Natural killer cell treated with Interleukin-12 subunit alpha and Interleukin-12 subunit beta and Interleukin-15 and Interleukin-18, amount 100 ng/mL, for 72 hours (primary cell): Measurements from ENCODE around the gene TATDN2. TPM values are rescaled to one million over a fixed set of nuclear protein-coding genes. Genes with fewer than 3 reads are reported as not detected.

ENCODE experiments used
- ATAC-seq, 2 donors: fragments of 150-1000 bp; cut with Tn5 transposase in 1 of 2; sonication (Bioruptor Pico), chemical (Tn5 transposase) in 1 of 2; 2 replicates each; pipeline ENCODE4 v1.10.0; 2021
- DNase-seq: peaks from one replicate; pipeline ENCODE4 v3.0.0; 2022; ENCODE audit warnings: low spot score
- H3K27ac Mint-ChIP-seq, 2 donors: 1 replicate in 1 of 2; 2 replicates in 1 of 2; pipeline ENCODE4 v1.8.0; 2022; ENCODE audit warnings: mixed read lengths in 2 of 2, mild to moderate bottlenecking in 1 of 2, moderate library complexity in 1 of 2
- H3K27me3 Mint-ChIP-seq, 2 donors: 1 replicate in 1 of 2; 2 replicates in 1 of 2; pipeline ENCODE4 v1.8.0; 2022; ENCODE audit warnings: mixed read lengths in 2 of 2
- H3K36me3 Mint-ChIP-seq: one replicate; pipeline ENCODE4 v1.8.0; 2022; ENCODE audit warnings: mixed read lengths
- H3K4me1 Mint-ChIP-seq, 2 donors: 1 replicate in 1 of 2; 2 replicates in 1 of 2; pipeline ENCODE4 v1.8.0; 2022; ENCODE audit warnings: low read depth in 2 of 2, mixed read lengths in 2 of 2, mild to moderate bottlenecking in 1 of 2
- H3K4me3 Mint-ChIP-seq: one replicate; pipeline ENCODE4 v1.8.0; 2022; ENCODE audit warnings: mixed read lengths
- H3K9me3 Mint-ChIP-seq: 2 replicates; pipeline ENCODE4 v1.8.0; 2022; ENCODE audit warnings: mixed read lengths
- total RNA-seq, 2 donors: library from RNA; stranded (reverse); gene quantifications; one replicate each; pipeline ENCODE4 v1.2.3, GENCODE V29; 2022

TATDN2 gene
- total RNA-seq, 2 donors from 2014 or later = 66.3 to 93.3 TPM

DNA sequence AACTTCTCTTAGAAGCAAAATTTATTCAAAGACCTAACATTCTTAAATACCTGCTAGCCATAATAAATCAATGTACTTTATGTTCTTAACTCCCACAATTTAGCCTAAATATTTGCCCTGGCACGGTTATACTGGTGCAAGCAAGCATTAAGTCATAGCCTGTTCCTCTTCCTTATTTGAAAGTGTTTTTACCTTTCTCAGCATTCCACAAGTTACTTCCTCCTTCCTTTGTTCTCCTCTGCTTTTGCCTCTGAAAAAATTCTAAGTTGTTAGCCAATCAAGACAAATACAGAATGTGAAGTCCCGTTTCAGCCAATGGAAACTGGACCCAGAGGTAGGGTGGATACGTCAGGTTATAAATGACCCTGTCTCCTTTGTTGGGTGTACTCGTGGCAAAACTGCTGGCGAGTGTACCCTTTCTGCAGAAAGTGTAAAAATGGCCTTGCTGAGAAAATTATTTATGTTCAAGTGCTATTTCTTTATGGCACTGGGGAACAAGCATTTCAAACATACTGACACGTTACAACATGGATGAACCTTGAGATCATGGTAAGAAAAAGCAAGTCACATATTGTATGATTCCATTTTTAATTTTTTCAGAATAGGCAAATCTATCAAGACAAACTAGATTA, 3.1 kb upstream of the TATDN2 start:
- Mint-ChIP-seq H3K36me3 (peaks cover 58% of the 10 kb centered on the region), H3K27me3 (no peaks in the 10 kb centered on the region), H3K9me3 (peaks cover 3% of the 10 kb centered on the region), H3K4me3 (no peak overlapping the region), H3K4me1 (peaks cover 39 to 40% of the 10 kb centered on the region in 2 donors), H3K27ac (no peak overlapping the region)
- DNase-seq = no peak
- ATAC-seq = no peak

DNA sequence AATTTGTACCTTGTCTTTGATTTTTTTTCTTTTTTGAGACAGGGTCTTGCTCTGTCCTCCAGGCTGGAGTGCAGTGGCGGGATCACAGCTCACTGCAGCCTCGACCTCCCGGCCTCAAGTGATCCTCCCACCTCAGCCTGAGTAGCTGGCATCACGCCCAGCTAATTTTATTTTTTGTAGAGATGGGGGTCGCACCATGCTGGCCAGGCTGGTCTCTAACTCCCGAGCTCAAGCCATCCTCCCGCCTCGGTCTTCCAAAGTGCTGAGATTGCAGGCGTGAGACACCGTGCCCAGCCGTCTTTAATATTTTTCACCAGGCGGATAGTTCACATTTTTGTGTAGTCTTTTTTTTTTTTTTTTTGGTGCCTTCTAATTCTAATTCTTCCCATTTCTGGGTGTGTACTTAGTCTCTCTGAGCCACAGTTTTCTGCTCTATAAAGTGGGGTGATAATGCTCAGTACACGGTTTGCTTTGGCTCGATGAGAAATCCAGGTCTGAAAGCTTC, 528 bp upstream of the TATDN2 start:
- H3K4me1 Mint-ChIP-seq = peaks cover 47% of the 10 kb centered on the region in 2 donors
- peaks cover 67% of the 10 kb centered on the region for H3K36me3 Mint-ChIP-seq
- H3K27me3 Mint-ChIP-seq = no peaks in the 10 kb centered on the region
- peak overlapping the region; percentile 85 for H3K4me3 Mint-ChIP-seq
- H3K27ac Mint-ChIP-seq = peak overlapping the region; percentile 85 to 94
- H3K9me3 Mint-ChIP-seq = peaks cover 3% of the 10 kb centered on the region
- ATAC-seq (no peak), DNase-seq (no peak)

DNA sequence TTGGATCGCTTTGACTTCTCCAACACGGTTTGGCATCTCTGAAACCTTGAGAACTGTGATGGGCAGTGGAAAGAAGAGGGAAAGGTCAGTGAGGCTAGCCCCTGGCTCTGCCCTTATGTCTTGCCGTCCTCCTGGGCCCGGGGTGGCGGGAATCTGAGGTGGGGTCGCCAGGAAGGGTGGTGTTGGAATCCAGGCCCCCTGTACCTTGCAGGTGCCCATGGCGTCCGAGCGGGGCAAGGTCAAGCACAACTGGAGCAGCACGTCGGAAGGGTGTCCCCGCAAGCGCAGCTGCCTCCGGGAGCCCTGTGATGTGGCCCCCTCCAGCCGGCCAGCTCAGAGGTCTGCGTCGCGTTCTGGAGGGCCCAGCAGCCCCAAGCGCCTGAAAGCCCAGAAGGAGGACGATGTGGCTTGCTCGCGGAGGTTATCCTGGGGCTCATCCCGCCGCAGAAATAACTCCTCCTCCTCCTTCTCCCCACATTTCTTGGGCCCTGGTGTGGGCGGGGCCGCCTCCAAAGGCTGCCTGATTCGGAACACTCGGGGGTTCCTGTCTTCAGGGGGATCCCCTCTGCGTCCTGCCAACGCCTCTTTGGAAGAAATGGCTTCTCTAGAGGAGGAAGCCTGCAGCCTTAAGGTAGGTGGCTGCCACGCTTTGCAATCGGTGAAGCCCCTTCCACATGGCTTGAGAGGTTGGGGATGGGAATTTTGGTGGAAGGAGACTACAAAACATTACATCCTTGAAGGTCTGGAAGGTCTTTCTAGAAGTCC, 907 bp downstream of the TATDN2 start:
- peak overlapping the region; percentile 85 to 90 for H3K27ac Mint-ChIP-seq
- peaks cover 49 to 52% of the 10 kb centered on the region in 2 donors for H3K4me1 Mint-ChIP-seq
- peak; percentile 73 for DNase-seq
- H3K4me3 Mint-ChIP-seq = peak overlapping the region; percentile 99
- peak; percentile 6 to 17 for ATAC-seq
- H3K9me3 Mint-ChIP-seq = peaks cover 3% of the 10 kb centered on the region
- peaks cover 60% of the 10 kb centered on the region for H3K36me3 Mint-ChIP-seq
- H3K27me3 Mint-ChIP-seq = no peaks in the 10 kb centered on the region

DNA sequence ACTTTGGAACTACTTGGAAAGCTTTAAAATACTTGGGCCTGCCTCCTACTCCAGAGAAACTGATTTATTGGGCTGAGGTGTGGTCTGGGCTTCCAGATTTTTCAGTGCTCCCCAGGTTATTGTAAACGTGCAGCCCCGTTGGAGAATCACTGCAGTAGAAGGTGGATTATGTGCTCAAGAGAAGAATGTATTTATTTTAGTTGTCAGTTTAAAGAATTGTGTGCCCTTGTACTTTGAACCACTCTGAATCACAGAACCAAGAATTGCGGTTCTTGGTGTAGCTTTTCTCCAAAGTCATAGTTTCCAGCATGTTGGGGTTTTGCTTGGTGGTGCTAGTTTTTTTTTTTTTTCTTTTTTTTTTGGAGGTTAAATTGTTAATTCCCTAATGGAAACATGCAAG, 1.6 kb downstream of the TATDN2 start:
- Mint-ChIP-seq H3K36me3 (peaks cover 53% of the 10 kb centered on the region), H3K9me3 (peaks cover 3% of the 10 kb centered on the region), H3K27ac (peak overlapping the region; percentile 85 to 90), H3K4me3 (peak overlapping the region; percentile 99), H3K27me3 (no peaks in the 10 kb centered on the region), H3K4me1 (peaks cover 55 to 59% of the 10 kb centered on the region in 2 donors)
- DNase-seq (no peak), ATAC-seq (no peak)

DNA sequence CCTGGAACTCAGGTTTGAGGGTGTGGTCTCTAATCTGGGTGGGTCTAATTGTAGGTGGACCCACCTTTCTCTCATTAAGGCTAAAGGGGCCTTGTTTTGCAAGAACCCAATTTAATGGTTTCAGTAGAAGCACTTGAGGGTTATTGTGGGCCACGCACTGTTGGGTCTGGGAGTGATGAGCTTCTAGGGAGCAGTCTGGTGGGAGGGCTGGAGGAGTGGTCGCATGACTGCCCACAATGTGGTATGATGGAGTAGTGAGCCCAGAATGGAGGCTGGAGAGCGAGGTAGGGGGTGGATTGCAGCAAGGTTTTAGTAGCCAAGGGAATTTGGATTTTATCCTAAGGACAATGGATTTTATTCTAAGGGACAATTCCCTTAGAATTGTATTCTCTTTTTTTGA, 2.7 kb downstream of the TATDN2 start:
- H3K36me3 Mint-ChIP-seq = peaks cover 42% of the 10 kb centered on the region
- H3K27me3 Mint-ChIP-seq = no peaks in the 10 kb centered on the region
- no peak for ATAC-seq
- H3K4me3 Mint-ChIP-seq = peak overlapping the region; percentile 99
- peaks cover 62 to 68% of the 10 kb centered on the region in 2 donors for H3K4me1 Mint-ChIP-seq
- DNase-seq = no peak
- peak overlapping the region; percentile 85 to 90 for H3K27ac Mint-ChIP-seq
- H3K9me3 Mint-ChIP-seq = no peaks in the 10 kb centered on the region

DNA sequence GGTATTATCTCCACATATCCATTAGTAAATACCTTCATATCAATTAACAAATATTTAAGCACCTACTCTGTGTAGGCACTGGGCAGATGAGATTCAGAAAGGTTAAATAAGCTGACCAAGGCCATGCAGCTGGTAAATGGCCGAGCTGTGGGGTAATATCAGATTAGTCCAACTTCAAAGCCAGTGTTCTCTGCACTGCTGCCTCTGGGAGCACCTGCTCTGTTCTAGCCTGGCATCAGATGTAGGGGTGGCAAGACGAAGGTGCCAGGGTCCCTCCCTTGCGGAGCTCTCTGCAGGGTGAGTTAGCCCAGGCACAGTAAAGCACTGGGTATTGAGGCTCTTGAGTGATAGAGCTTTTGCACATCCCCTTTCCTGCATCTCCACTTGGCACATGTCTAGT, 5.5 kb downstream of the TATDN2 start:
- Mint-ChIP-seq H3K4me3 (peak overlapping the region; percentile 61), H3K27ac (peak overlapping the region; percentile 52 to 82), H3K36me3 (peaks cover 39% of the 10 kb centered on the region), H3K4me1 (peaks cover 57 to 65% of the 10 kb centered on the region in 2 donors), H3K9me3 (no peaks in the 10 kb centered on the region), H3K27me3 (no peaks in the 10 kb centered on the region)
- DNase-seq (no peak), ATAC-seq (no peak)

DNA sequence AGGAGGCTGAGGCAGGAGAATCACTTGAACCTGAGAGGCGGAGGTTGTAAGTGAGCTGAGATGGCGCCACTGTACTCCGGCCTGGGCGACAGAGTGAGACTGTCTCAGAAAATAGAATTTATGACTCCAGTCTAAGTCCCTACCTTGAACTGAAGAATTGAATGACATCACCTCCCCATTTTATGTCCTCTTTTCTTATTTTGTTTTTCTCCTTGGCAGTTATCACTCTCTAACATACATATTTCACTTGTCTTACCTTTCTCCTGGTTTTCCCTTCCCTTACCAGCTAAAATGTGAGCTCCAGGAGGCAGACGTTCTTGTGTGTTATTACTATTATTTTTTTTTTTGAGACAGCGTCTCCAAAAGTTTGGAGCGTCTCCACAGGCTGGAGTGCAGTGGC, 7.6 kb downstream of the TATDN2 start:
- ATAC-seq (no peak), DNase-seq (no peak)
- Mint-ChIP-seq H3K27me3 (no peaks in the 10 kb centered on the region), H3K9me3 (no peaks in the 10 kb centered on the region), H3K4me1 (peaks cover 57 to 64% of the 10 kb centered on the region in 2 donors), H3K4me3 (no peak overlapping the region), H3K27ac (peak overlapping the region in 1 of 2 donors; percentile 82), H3K36me3 (peaks cover 25% of the 10 kb centered on the region)

DNA sequence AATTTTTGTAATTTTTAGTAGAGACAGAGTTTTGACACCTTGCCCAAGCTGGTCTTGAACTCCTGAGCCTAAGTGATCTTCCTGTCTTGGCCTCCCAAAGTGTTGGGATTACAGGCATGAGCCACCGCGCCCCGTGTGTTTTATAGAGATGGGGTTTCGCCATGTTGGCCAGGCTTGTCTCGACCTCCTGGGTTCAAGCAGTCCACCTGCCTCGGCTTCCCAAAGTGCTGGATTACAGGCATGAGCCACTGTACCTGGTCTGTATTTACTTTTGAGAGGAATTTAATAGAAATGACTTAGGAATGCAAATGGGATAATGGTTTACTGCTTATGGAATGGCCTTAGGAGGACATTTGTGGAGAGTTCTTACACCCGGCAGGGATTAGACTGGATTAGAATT, 10.8 kb downstream of the TATDN2 start:
- peak overlapping the region in 1 of 2 donors; percentile 11 for H3K27ac Mint-ChIP-seq
- H3K36me3 Mint-ChIP-seq = peaks cover 33% of the 10 kb centered on the region

DNA sequence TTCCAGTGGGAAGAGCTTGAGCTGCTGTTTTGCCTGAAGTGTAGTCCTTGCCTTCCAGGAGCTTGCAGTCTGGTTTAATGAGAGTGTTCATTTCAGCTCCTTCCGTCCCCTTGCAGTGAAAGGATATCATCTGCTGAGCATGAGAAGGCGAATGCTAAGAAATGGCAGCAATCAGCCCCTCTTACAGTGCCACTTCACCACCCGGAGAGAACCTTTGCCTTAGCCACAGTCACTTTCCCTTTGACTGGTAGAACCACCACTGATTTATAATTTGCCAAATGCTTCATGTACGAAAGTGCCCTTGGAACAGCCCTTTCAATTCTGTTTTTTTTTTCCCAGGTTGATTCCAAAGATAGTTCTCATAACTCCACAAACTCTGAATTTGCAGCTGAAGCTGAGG, 11.5 kb downstream of the TATDN2 start:
- no peaks in the 10 kb centered on the region for H3K9me3 Mint-ChIP-seq
- peak overlapping the region in 1 of 2 donors; percentile 77 for H3K27ac Mint-ChIP-seq
- H3K4me1 Mint-ChIP-seq = peaks cover 56 to 63% of the 10 kb centered on the region in 2 donors
- H3K4me3 Mint-ChIP-seq = no peak overlapping the region
- peaks cover 38% of the 10 kb centered on the region for H3K36me3 Mint-ChIP-seq
- H3K27me3 Mint-ChIP-seq = no peaks in the 10 kb centered on the region
- ATAC-seq (no peak), DNase-seq (no peak)

More for the DNA sequence above, 10.8 kb downstream of the TATDN2 start:
- Mint-ChIP-seq H3K4me3 (no peak overlapping the region), H3K27me3 (no peaks in the 10 kb centered on the region), H3K4me1 (peaks cover 60 to 66% of the 10 kb centered on the region in 2 donors), H3K9me3 (no peaks in the 10 kb centered on the region)
- no peak for ATAC-seq
- no peak for DNase-seq

DNA sequence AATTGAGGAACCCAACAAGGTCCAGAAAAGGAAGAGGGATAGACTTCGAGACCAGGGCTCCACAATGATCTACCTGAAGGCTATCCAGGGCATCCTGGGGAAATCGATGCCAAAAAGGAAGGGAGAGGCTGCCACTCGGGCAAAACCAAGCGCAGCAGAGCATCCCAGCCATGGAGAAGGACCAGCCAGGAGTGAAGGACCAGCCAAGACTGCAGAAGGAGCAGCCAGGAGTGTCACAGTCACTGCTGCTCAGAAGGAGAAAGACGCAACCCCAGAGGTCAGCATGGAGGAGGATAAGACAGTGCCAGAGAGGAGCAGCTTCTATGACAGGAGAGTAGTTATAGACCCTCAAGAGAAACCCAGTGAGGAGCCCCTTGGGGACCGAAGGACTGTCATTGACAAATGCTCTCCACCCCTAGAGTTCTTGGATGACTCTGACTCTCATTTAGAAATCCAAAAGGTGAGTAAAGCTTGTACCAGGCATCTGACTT, 12.0 kb downstream of the TATDN2 start:
- Mint-ChIP-seq H3K36me3 (peaks cover 38% of the 10 kb centered on the region), H3K4me3 (no peak overlapping the region), H3K9me3 (no peaks in the 10 kb centered on the region), H3K27ac (peak overlapping the region in 1 of 2 donors; percentile 77), H3K4me1 (peaks cover 52 to 59% of the 10 kb centered on the region in 2 donors), H3K27me3 (no peaks in the 10 kb centered on the region)
- no peak for DNase-seq
- ATAC-seq = no peak

DNA sequence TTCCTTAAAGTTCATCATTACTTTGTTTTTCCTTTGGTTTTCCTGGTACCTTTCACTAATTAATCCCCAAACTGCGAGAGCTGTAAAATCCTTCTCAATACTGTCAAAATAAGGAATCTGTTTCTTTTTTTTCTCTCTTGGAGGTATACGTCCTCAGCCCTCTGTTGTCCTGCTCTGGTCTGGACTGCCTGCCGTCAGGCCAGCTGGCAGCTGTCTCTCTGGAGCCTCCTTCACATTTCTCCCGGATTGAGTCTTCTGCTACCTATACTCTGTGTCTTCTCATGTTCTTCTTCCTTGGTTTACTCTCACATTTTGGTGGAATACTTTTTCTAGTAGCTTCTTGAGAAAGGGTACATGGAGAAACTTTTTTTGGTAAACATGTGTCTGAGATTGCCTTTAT, 13.8 kb downstream of the TATDN2 start:
- H3K9me3 Mint-ChIP-seq = no peaks in the 10 kb centered on the region
- H3K4me3 Mint-ChIP-seq = no peak overlapping the region
- H3K36me3 Mint-ChIP-seq = peaks cover 42% of the 10 kb centered on the region
- H3K27ac Mint-ChIP-seq = peak overlapping the region; percentile 0 to 61
- H3K27me3 Mint-ChIP-seq = no peaks in the 10 kb centered on the region
- no peak for ATAC-seq
- DNase-seq = no peak
- peaks cover 50 to 55% of the 10 kb centered on the region in 2 donors for H3K4me1 Mint-ChIP-seq

DNA sequence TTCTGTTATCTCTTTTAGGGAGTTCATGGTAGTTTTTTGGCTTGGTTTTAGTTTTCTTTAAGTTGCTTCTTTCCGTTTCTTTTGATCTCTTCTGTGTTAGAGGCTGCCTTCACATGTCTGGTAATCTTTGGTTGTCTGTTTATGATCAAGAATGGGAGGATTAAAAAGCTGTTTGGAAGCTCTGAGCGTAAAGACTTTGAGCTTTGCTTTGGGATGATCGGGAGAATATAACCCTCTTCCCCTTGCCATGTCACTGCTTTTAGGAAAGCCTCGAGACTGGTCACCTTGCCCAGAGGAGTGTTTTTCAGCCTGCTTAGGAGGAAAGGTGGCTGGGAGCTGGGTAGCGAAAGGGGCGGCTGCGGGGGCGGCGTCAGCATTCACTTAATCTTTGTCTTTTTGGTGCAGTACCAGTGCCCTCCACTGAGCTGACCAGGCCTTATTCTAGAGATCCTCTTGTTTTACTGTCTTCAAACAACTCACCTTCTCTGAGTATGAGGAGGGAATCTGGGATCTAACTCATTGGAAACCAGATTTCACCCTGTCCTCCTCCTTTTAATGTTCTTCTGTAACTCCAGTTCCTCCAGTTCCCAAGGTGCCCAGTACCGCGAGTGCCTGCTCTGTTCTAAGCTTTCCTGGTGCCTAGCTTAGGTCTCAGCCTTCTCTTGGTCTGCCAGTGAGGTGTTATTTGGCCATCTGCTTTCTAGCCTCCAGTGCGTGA, 15.5 kb downstream of the TATDN2 start:
- H3K4me3 Mint-ChIP-seq = peak overlapping the region; percentile 38
- DNase-seq (no peak), ATAC-seq (peak; percentile 72 to 73)
- H3K4me1 Mint-ChIP-seq = peaks cover 64 to 66% of the 10 kb centered on the region in 2 donors
- H3K27ac Mint-ChIP-seq = peak overlapping the region; percentile 48 to 78
- no peaks in the 10 kb centered on the region for H3K27me3 Mint-ChIP-seq
- no peaks in the 10 kb centered on the region for H3K9me3 Mint-ChIP-seq
- peaks cover 51% of the 10 kb centered on the region for H3K36me3 Mint-ChIP-seq

DNA sequence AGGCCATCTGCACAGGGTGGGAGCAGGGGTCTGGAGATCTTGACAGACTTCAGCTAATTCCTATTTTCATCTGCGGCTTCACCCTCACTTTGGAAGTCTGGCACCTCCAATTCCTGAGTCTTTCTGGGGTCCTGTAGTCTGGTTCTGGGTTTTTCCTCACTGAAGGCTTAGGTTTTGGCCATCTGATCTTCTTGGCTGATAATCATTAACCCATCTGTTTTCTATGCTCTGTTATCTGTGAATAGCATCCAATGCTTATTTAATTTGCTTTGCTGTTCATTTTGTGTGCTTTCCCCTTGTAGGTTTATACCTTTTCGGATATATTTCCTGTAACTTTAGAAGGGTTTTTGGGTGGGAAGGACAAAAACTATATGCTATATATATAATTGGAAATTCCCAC, 17.6 kb downstream of the TATDN2 start:
- H3K36me3 Mint-ChIP-seq = peaks cover 45% of the 10 kb centered on the region
- peak overlapping the region; percentile 2 for H3K4me3 Mint-ChIP-seq
- no peaks in the 10 kb centered on the region for H3K27me3 Mint-ChIP-seq
- no peak for ATAC-seq
- DNase-seq = no peak
- no peaks in the 10 kb centered on the region for H3K9me3 Mint-ChIP-seq
- peaks cover 51 to 54% of the 10 kb centered on the region in 2 donors for H3K4me1 Mint-ChIP-seq
- peak overlapping the region; percentile 5 to 76 for H3K27ac Mint-ChIP-seq
